GM12878 (cell line): ENCODE measurements around the gene C2orf68.

ENCODE experiments used
- CEBPB ChIP-seq, 2 experiments: fragments of 150-350 bp in 1 of 2; IDR thresholded peaks; 2 replicates each; pipeline ENCODE4 v1.6.1; 2012 to 2014; ENCODE audit warnings: low read depth in 2 of 2, low read length in 2 of 2, borderline replicate concordance in 1 of 2, inconsistent platforms in 1 of 2
- CREB1 ChIP-seq: IDR thresholded peaks from 2 replicates; pipeline ENCODE4 v1.6.1; 2012; ENCODE audit warnings: low read depth, mild to moderate bottlenecking, inconsistent platforms
- EP300 ChIP-seq, 2 experiments: fragments of 150-350 bp in 1 of 2; IDR thresholded peaks; 2 replicates each; pipeline ENCODE4 v1.6.1; 2011 to 2012; ENCODE audit warnings: low read depth in 2 of 2, low read length in 2 of 2, borderline replicate concordance in 1 of 2, improper control_type of control experiment in 1 of 2, inconsistent platforms in 1 of 2; ENCODE audit not compliant: control insufficient read depth in 1 of 2
- GATAD2B ChIP-seq: fragments of 450-650 bp; conservative IDR thresholded peaks from 2 replicates; pipeline ENCODE4 v1.6.1; 2017; ENCODE audit warnings: low read depth, mild to moderate bottlenecking, moderate library complexity
- HDAC2 ChIP-seq: fragments of 200-600 bp; sonication (generic); IDR thresholded peaks from 2 replicates; pipeline ENCODE4 v1.6.1; 2017
- KAT2A ChIP-seq: conservative IDR thresholded peaks from 2 replicates; pipeline ENCODE4 v1.6.1; 2011; ENCODE audit warnings: low read depth, low read length; ENCODE audit not compliant: control insufficient read depth
- POLR2AphosphoS5 ChIP-seq: IDR thresholded peaks from 2 replicates; pipeline ENCODE4 v1.6.1; 2011; ENCODE audit warnings: mild to moderate bottlenecking, low read length, inconsistent platforms
- SP1 ChIP-seq: IDR thresholded peaks from one replicate; pipeline ENCODE4 v1.6.1; 2011; ENCODE audit warnings: low read depth, low read length
- TF ChIP-seq, protein P1 (sequence below), 3 experiments: IDR thresholded peaks in 2 of 3; conservative IDR thresholded peaks in 1 of 3; 2 replicates each; pipeline ENCODE4 v1.5.1; 2011; ENCODE audit warnings: low read depth in 3 of 3, low read length in 3 of 3, mild to moderate bottlenecking in 3 of 3, control low read depth in 2 of 3, moderate library complexity in 2 of 3, inconsistent platforms in 1 of 3, mixed read lengths in 1 of 3; ENCODE audit not compliant: control insufficient read depth in 2 of 3, insufficient read depth in 1 of 3; ENCODE audit errors: extremely low read depth in 1 of 3
- TF ChIP-seq, protein P2 (sequence below): IDR thresholded peaks from 2 replicates; pipeline ENCODE4 v1.6.1; 2011; ENCODE audit warnings: borderline replicate concordance, low read depth, mild to moderate bottlenecking, moderate library complexity, mixed read lengths, low read length; ENCODE audit not compliant: insufficient read depth; ENCODE audit errors: extremely low read length

DNA sequence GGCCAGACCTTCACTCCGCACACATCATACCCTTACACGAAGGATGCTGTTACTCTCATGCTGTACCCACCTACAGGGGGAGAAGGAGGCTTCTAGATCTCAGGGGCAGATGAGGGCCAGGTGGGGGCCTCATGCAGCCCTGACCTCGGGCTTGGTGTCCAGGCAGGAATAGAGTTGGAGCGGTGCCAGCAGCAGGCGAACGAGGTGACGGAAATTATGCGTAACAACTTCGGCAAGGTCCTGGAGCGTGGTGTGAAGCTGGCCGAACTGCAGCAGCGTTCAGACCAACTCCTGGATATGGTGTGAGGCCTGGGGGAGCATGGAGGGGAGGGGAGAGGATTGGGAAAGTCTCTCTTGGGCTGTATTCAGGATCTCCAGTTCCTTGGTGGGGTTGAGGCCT is 20.3 kb downstream of the C2orf68 start:
- TF ChIP-seq CEBPB (IDR thresholded peaks at IDR 0.05; ENCODE audit: borderline replicate concordance in 1 of 2, low read depth in 2 of 2, low read length in 2 of 2) (no peak), GATAD2B (no peak), SP1 (no peak), EP300 (IDR thresholded peaks at IDR 0.05; ENCODE audit: borderline replicate concordance in 1 of 2, control insufficient read depth in 1 of 2, low read depth in 2 of 2, low read length in 2 of 2) (no peak), HDAC2 (no peak), POLR2AphosphoS5 (no peak), CREB1 (no peak), KAT2A (no peak)
- TF ChIP-seq, protein P1, sequence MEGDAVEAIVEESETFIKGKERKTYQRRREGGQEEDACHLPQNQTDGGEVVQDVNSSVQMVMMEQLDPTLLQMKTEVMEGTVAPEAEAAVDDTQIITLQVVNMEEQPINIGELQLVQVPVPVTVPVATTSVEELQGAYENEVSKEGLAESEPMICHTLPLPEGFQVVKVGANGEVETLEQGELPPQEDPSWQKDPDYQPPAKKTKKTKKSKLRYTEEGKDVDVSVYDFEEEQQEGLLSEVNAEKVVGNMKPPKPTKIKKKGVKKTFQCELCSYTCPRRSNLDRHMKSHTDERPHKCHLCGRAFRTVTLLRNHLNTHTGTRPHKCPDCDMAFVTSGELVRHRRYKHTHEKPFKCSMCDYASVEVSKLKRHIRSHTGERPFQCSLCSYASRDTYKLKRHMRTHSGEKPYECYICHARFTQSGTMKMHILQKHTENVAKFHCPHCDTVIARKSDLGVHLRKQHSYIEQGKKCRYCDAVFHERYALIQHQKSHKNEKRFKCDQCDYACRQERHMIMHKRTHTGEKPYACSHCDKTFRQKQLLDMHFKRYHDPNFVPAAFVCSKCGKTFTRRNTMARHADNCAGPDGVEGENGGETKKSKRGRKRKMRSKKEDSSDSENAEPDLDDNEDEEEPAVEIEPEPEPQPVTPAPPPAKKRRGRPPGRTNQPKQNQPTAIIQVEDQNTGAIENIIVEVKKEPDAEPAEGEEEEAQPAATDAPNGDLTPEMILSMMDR (IDR thresholded peaks at IDR 0.05 in 2 of 3, conservative IDR thresholded peaks at IDR 0.05 in 1 of 3; ENCODE audit: control insufficient read depth in 2 of 3, extremely low read depth in 1 of 3, insufficient read depth in 1 of 3, low read depth in 3 of 3, low read length in 3 of 3): no peak
- TF ChIP-seq, protein P2, sequence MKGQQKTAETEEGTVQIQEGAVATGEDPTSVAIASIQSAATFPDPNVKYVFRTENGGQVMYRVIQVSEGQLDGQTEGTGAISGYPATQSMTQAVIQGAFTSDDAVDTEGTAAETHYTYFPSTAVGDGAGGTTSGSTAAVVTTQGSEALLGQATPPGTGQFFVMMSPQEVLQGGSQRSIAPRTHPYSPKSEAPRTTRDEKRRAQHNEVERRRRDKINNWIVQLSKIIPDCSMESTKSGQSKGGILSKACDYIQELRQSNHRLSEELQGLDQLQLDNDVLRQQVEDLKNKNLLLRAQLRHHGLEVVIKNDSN: no peak
